HUES48 (cell line): Measurements from ENCODE around the gene SLC18A3.

Experiments used
- H3K27ac ChIP-seq: one replicate; pipeline ENCODE4 v1.7.0; 2013; ENCODE audit warnings: low read depth, low read length, inconsistent platforms
- H3K27me3 ChIP-seq: 2 replicates; pipeline ENCODE4 v1.6.1; 2013; ENCODE audit warnings: mild to moderate bottlenecking, low read length; ENCODE audit not compliant: control insufficient read depth, insufficient read depth
- H3K36me3 ChIP-seq: 2 replicates; pipeline ENCODE4 v1.6.1; 2013; ENCODE audit warnings: low read length; ENCODE audit not compliant: control insufficient read depth, insufficient read depth
- H3K4me1 ChIP-seq: 2 replicates; pipeline ENCODE4 v1.6.1; 2013; ENCODE audit warnings: mild to moderate bottlenecking, low read length; ENCODE audit not compliant: control insufficient read depth, insufficient read depth
- H3K4me3 ChIP-seq: 2 replicates; pipeline ENCODE4 v1.5.1; 2013; ENCODE audit warnings: mild to moderate bottlenecking, low read depth, low read length
- H3K9ac ChIP-seq: 2 replicates; pipeline ENCODE4 v1.6.1; 2013; ENCODE audit warnings: mild to moderate bottlenecking, low read depth, low read length, moderate library complexity
- H3K9me3 ChIP-seq: 2 replicates; pipeline ENCODE4 v1.6.1; 2013; ENCODE audit warnings: low read length; ENCODE audit not compliant: control insufficient read depth, insufficient read depth

SLC18A3 gene

GRCh38 chr10:49655099-49655498 is 45.0 kb downstream of the SLC18A3 start:
- Histone ChIP-seq H3K4me1 (no peaks in the 10 kb centered on the region), H3K9me3 (no peaks in the 10 kb centered on the region), H3K4me3 (no peak overlapping the region), H3K9ac (no peak overlapping the region), H3K27me3 (no peaks in the 10 kb centered on the region; the same call in none of the 2 replicates), H3K27ac (no peak overlapping the region), H3K36me3 (no peaks in the 10 kb centered on the region)

- Histone ChIP-seq H3K9ac (no peak overlapping the region), H3K4me3 (no peak overlapping the region), H3K36me3 (no peaks in the 10 kb centered on the region), H3K27ac (no peak overlapping the region), H3K9me3 (no peaks in the 10 kb centered on the region), H3K4me1 (peaks cover 9% of the 10 kb centered on the region; the same call in 1 of the 2 replicates), H3K27me3 (peaks cover 11% of the 10 kb centered on the region)
Measured at GRCh38 chr10:49656845-49657493, 46.9 kb downstream of the SLC18A3 start.

- Histone ChIP-seq H3K27ac (no peak overlapping the region), H3K9ac (no peak overlapping the region), H3K4me3 (no peak overlapping the region), H3K4me1 (peaks cover 9% of the 10 kb centered on the region; the same call in 1 of the 2 replicates), H3K9me3 (no peaks in the 10 kb centered on the region), H3K36me3 (no peaks in the 10 kb centered on the region), H3K27me3 (peaks cover 11% of the 10 kb centered on the region)
Measured at GRCh38 chr10:49657606-49658005, 47.5 kb downstream of the SLC18A3 start.

GRCh38 chr10:49661140-49661856 is 51.2 kb downstream of the SLC18A3 start:
- Histone ChIP-seq H3K4me3 (no peak overlapping the region), H3K27me3 (peaks cover 11% of the 10 kb centered on the region), H3K9me3 (no peaks in the 10 kb centered on the region), H3K4me1 (peaks cover 9% of the 10 kb centered on the region; the same call in 1 of the 2 replicates), H3K9ac (no peak overlapping the region), H3K36me3 (no peaks in the 10 kb centered on the region), H3K27ac (no peak overlapping the region)
